HCT116 (cell line): ENCODE data around the gene DDX10. TPM values are rescaled to one million over a fixed set of nuclear protein-coding genes. Genes with fewer than 3 reads are reported as not detected.

Experiments used
- ATAC-seq: fragments of 200-7000 bp; cut with Tn5 transposase; 2 replicates; pipeline ENCODE4 v1.9.1; 2020; ENCODE audit warnings: mild to moderate bottlenecking, moderate library complexity
- BruUV-seq: library from RNA; stranded (reverse); fragments of 400-500 nt; replicated peaks from 2 replicates; lab custom pipeline; 2021; lab: Mats Ljungman, UMichigan
- CTCF ChIA-PET: fragments of 300-600 bp; sonication (Branson Sonifier 250); formaldehyde crosslinking; loops from one replicate; lab custom pipeline; 2021; ENCODE audit warnings: antibody characterized with exemption; lab: Charles Lee
- POLR2A ChIA-PET: fragments of 300-600, 350-600 bp; sonication (Branson Sonifier 250); formaldehyde crosslinking; loops from one replicate; lab custom pipeline; 2021; ENCODE audit warnings: antibody characterized with exemption; lab: Charles Lee
- RAD21 ChIA-PET, 2 experiments: fragments of 300-600 bp; sonication (Branson Sonifier 250); formaldehyde crosslinking; loops; one replicate each; lab custom pipeline; 2023; ENCODE audit warnings: low total read pairs in 2 of 2; ENCODE audit not compliant: uncharacterized antibody in 2 of 2, unreplicated experiment in 2 of 2, low non-redundant PET in 1 of 2; lab: Charles Lee
- DNase-seq: peaks from one replicate; pipeline ENCODE4 v3.0.0-alpha.2; 2010; ENCODE audit warnings: low read depth, low spot score
- H2AFZ ChIP-seq: fragments of 200-600 bp; shearing (Covaris generic), sonication (generic); 2 replicates; pipeline ENCODE4 v1.6.1; 2017; ENCODE audit warnings: low read depth, mixed run types, mixed read lengths, antibody characterized with exemption, low read length; ENCODE audit not compliant: poor library complexity, severe bottlenecking
- H3K27ac ChIP-seq: 2 replicates; pipeline ENCODE4 v1.5.1; 2012; ENCODE audit warnings: low read depth, low read length
- H3K27me3 ChIP-seq: fragments of 200-600 bp; sonication (generic); 2 replicates; pipeline ENCODE4 v1.6.1; 2016; ENCODE audit warnings: mixed run types, low read length, mixed read lengths; ENCODE audit not compliant: insufficient read depth
- H3K36me3 ChIP-seq, 2 experiments: fragments of 200-500 bp in 1 of 2; fragments of 200-600 bp in 1 of 2; sonication (Bioruptor generic) in 1 of 2; sonication (generic) in 1 of 2; 2 replicates each; pipeline versions ENCODE4 v1.5.1 to v1.6.1; 2014 to 2016; ENCODE audit warnings: low read length in 2 of 2, inconsistent platforms in 1 of 2, mixed read lengths in 1 of 2, mixed run types in 1 of 2; ENCODE audit not compliant: insufficient read depth in 2 of 2, control insufficient read depth in 1 of 2
- H3K4me1 ChIP-seq, 2 experiments: fragments of 200-600 bp in 1 of 2; sonication (generic) in 1 of 2; 2 replicates each; pipeline versions ENCODE4 v1.5.1 to v1.6.1; 2012 to 2017; ENCODE audit warnings: low read length in 2 of 2, inconsistent platforms in 1 of 2, mild to moderate bottlenecking in 1 of 2, mixed read lengths in 1 of 2, mixed run types in 1 of 2, moderate library complexity in 1 of 2; ENCODE audit not compliant: insufficient read depth in 2 of 2, control insufficient read depth in 1 of 2
- H3K4me2 ChIP-seq: fragments of 200-600 bp; sonication (generic); 2 replicates; pipeline ENCODE4 v1.6.1; 2017; ENCODE audit warnings: mixed run types, low read length, mixed read lengths
- H3K4me3 ChIP-seq, 2 experiments: fragments of 200-600 bp in 1 of 2; sonication (generic) in 1 of 2; replicated peaks in 1 of 2; 2 replicates each; pipeline ENCODE4 v1.5.1; 2011 to 2016; ENCODE audit warnings: low read length in 2 of 2, control low read depth in 1 of 2, low read depth in 1 of 2, mild to moderate bottlenecking in 1 of 2, mixed read lengths in 1 of 2, mixed run types in 1 of 2
- H3K79me2 ChIP-seq: fragments of 200-600 bp; sonication (generic); 2 replicates; pipeline ENCODE4 v1.6.1; 2017; ENCODE audit warnings: mild to moderate bottlenecking, mixed run types, low read length, moderate library complexity, mixed read lengths; ENCODE audit not compliant: insufficient read depth
- H3K9ac ChIP-seq: fragments of 200-600 bp; sonication (generic); 2 replicates; pipeline ENCODE4 v1.6.1; 2016; ENCODE audit warnings: low read length, mixed read lengths
- H3K9me2 ChIP-seq: fragments of 200-600 bp; sonication (generic), shearing (Covaris generic); 2 replicates; pipeline ENCODE4 v1.6.1; 2017; ENCODE audit warnings: mixed run types, mild to moderate bottlenecking, moderate library complexity; ENCODE audit not compliant: insufficient read depth
- H3K9me3 ChIP-seq, 2 experiments: fragments of 200-500 bp in 1 of 2; fragments of 200-600 bp in 1 of 2; sonication (Bioruptor generic) in 1 of 2; sonication (generic) in 1 of 2; 2 replicates each; pipeline ENCODE4 v1.6.1; 2014 to 2017; ENCODE audit warnings: low read length in 2 of 2, mixed read lengths in 2 of 2, inconsistent platforms in 1 of 2, low read depth in 1 of 2, mild to moderate bottlenecking in 1 of 2, mixed run types in 1 of 2, moderate library complexity in 1 of 2; ENCODE audit not compliant: control insufficient read depth in 1 of 2, insufficient read depth in 1 of 2
- H4K20me1 ChIP-seq: fragments of 200-600 bp; sonication (generic), shearing (Covaris generic); 2 replicates; pipeline ENCODE4 v1.6.1; 2017; ENCODE audit warnings: mixed run types, mild to moderate bottlenecking, moderate library complexity; ENCODE audit not compliant: insufficient read depth
- CEBPB ChIP-seq: IDR thresholded peaks from 2 replicates; pipeline ENCODE4 v1.6.1; 2012; ENCODE audit warnings: low read depth
- ELF1 ChIP-seq: IDR thresholded peaks from 2 replicates; pipeline ENCODE4 v1.6.1; 2012; ENCODE audit warnings: low read depth, borderline replicate concordance
- EZH2 ChIP-seq: fragments of 200-600 bp; sonication (generic); IDR thresholded peaks from 2 replicates; pipeline ENCODE4 v1.6.1; 2017; ENCODE audit warnings: antibody characterized with exemption, mixed run types
- EZH2phosphoT487 ChIP-seq: fragments of 200-600 bp; IDR thresholded peaks from 2 replicates; pipeline ENCODE4 v1.6.1; 2018; ENCODE audit warnings: antibody characterized with exemption, borderline replicate concordance
- FOSL1 ChIP-seq: IDR thresholded peaks from 2 replicates; pipeline ENCODE4 v1.6.1; 2012; ENCODE audit warnings: low read depth
- JUND ChIP-seq: IDR thresholded peaks from 2 replicates; pipeline ENCODE4 v1.6.1; 2012
- POLR2A ChIP-seq: IDR thresholded peaks from 2 replicates; pipeline ENCODE4 v1.7.0; 2011; ENCODE audit warnings: borderline replicate concordance; ENCODE audit not compliant: insufficient read depth, insufficient read length; ENCODE audit errors: extremely low read depth
- RAD21 ChIP-seq: IDR thresholded peaks from 2 replicates; pipeline ENCODE4 v1.6.1; 2012; ENCODE audit warnings: low read depth, mild to moderate bottlenecking
- SIN3A ChIP-seq: IDR thresholded peaks from 2 replicates; pipeline ENCODE4 v1.6.1; 2012; ENCODE audit warnings: low read depth
- SP1 ChIP-seq: IDR thresholded peaks from 2 replicates; pipeline ENCODE4 v1.6.1; 2012; ENCODE audit warnings: low read depth
- SRF ChIP-seq: IDR thresholded peaks from 2 replicates; pipeline ENCODE4 v1.6.1; 2012; ENCODE audit warnings: low read depth
- TCF7L2 ChIP-seq: IDR thresholded peaks from 2 replicates; pipeline ENCODE4 v1.7.0; 2011; ENCODE audit warnings: borderline replicate concordance, inconsistent platforms; ENCODE audit not compliant: insufficient read depth, insufficient read length; ENCODE audit errors: extremely low read depth
- ZFX ChIP-seq: fragments of 450-650 bp; IDR thresholded peaks from 2 replicates; pipeline ENCODE4 v1.6.1; 2017
- ZNF274 ChIP-seq: fragments of 200-500 bp; sonication (Bioruptor generic); IDR thresholded peaks from 2 replicates; pipeline ENCODE4 v1.6.1; 2014; ENCODE audit warnings: mild to moderate bottlenecking, low read depth, low read length, inconsistent platforms
- intact Hi-C: fragments of 100-400 bp; cut with micrococcal nuclease; formaldehyde crosslinking; loops from 2 replicates; pipeline ENCODE4 v1.10.0; 2022
- total RNA-seq: library from RNA; stranded (reverse); gene quantifications from one replicate; pipeline ENCODE4 v1.2.1, GENCODE V29; 2021; ENCODE audit not compliant: unreplicated experiment

The DDX10 gene
- total RNA-seq, 1 experiment from 2014 or later = 66.5 TPM

- no TSS peak for BruUV-seq
- CTCF ChIA-PET = no interaction called here
Observed at GRCh38 chr11:108693852-108694251, 29.0 kb downstream of the DDX10 start.

DNA sequence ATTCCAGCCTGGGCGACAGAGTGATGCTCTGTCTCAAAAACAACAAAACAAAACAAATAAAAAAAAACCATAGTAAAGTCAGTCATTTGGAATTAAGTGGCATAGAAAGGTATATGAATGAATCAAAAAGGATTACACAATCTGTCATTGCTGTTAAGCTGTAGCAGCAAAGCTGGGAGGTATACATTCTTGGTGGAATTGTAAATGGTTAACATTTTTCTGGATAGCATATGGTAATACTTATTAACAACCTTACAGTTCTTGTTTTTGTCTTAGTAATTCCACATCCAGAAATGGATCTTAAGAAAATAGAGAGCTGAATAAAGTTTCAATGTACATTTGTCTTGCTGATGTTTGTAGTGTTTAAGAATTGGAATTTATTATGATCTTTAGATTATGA, 30.0 kb downstream of the DDX10 start:
- H2AFZ ChIP-seq = no peak overlapping the region
- H3K27ac ChIP-seq = no peak overlapping the region
- no peak overlapping the region for H3K4me2 ChIP-seq
- intact Hi-C loops = loop anchor here (5.0 kb wide), 2 partner anchors 1097 to 1157 kb away; no protein-coding TSS in a partner anchor
- no peak for ATAC-seq
- ChIA-PET CTCF (no interaction called here), RAD21 (no interaction called here), POLR2A (interaction anchor here (0.6 kb wide), 1 partner anchor 343 kb away, joined by 3 read pairs; no protein-coding TSS in a partner anchor)
- H3K27me3 ChIP-seq = no peaks in the 10 kb centered on the region
- no peak overlapping the region for H3K9ac ChIP-seq
- H4K20me1 ChIP-seq = no peaks in the 10 kb centered on the region
- H3K4me1 ChIP-seq = peaks cover 5 to 13% of the 10 kb centered on the region in 2 experiments
- no peaks in the 10 kb centered on the region for H3K9me3 ChIP-seq
- H3K36me3 ChIP-seq = peaks cover 8 to 45% of the 10 kb centered on the region in 2 experiments; a peak in 3 of 4 replicates
- BruUV-seq = no TSS peak
- H3K79me2 ChIP-seq = peaks cover 17% of the 10 kb centered on the region; the same call in 1 of the 2 replicates
- H3K4me3 ChIP-seq = no peak overlapping the region
- TF ChIP-seq SP1 (no peak), TCF7L2 (no peak), SIN3A (no peak), JUND (no peak), RAD21 (no peak), SRF (no peak), FOSL1 (no peak), POLR2A (no peak), EZH2 (no peak), ELF1 (no peak), EZH2phosphoT487 (no peak), CEBPB (no peak)
- no peaks in the 10 kb centered on the region for H3K9me2 ChIP-seq
- no peak for DNase-seq

More at GRCh38 chr11:108693852-108694251, 29.0 kb downstream of the DDX10 start:
- Histone ChIP-seq H3K9ac (no peak overlapping the region), H3K4me1 (peaks cover 3 to 13% of the 10 kb centered on the region in 2 experiments), H3K4me2 (no peak overlapping the region), H2AFZ (no peak overlapping the region), H4K20me1 (no peaks in the 10 kb centered on the region), H3K27me3 (no peaks in the 10 kb centered on the region), H3K36me3 (peaks cover 11 to 41% of the 10 kb centered on the region in 2 experiments; a peak in 3 of 4 replicates), H3K79me2 (peaks cover 9% of the 10 kb centered on the region; the same call in 1 of the 2 replicates), H3K4me3 (no peak overlapping the region), H3K9me2 (no peaks in the 10 kb centered on the region), H3K9me3 (no peaks in the 10 kb centered on the region), H3K27ac (no peak overlapping the region)
- ATAC-seq (no peak), DNase-seq (no peak)
- TF ChIP-seq SP1 = no peak
- no peak for TF ChIP-seq ZNF274
- TF ChIP-seq ZFX = no peak
- TF ChIP-seq EZH2 = no peak
- intact Hi-C loops = no loop called here
- POLR2A ChIA-PET = no interaction called here
- RAD21 ChIA-PET = no interaction called here
